DMS79 (cell line): ENCODE measurements around the gene STXBP4.
"Not testable (repeated sequence)": the region's sequence is repeated elsewhere in the genome, so short reads cannot be mapped to it uniquely, and the experiment has no call there.

Source experiments
- DNase-seq: peaks from one replicate; lab custom pipeline; 2025; lab: John Stamatoyannopoulos, UW

STXBP4 gene

DNA sequence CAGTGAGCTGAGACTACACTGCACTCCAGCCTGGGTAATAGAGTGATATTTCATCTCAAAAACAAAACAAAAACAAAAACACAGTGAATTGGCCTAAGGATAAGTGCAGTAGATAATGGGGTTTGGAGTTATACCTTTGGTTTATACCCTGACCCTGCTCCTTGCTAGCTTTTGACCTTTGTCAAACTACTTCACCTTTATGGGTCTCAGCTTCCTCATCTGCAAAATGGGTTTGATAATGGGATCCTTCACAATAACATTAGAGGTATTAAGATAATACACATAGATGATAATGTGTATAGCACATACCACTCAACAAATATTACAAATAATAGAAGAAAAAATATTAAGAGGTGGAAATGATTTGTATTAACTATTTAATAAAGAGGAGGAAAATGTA is 85.9 kb downstream of the STXBP4 start:
- DNase-seq = no peak

DNA sequence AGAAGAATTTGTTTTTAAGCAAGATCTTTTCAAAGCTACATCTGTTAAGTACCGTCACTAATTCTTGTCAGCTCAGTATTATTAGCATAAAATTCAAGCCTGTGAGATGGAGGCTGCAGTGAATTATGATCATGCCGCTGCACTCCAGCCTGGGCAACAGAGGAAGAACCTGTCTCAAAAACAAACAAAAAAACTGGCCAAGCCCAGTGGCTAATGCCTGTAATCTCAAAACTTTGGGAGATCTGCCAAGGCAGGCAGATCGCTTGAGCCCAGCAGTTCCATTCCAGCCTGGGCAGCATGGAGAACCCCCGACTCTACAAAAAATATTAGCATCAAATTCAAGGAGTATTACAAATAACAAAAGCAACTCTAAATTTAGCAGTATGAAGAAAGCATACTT is 88.0 kb downstream of the STXBP4 start:
- DNase-seq = no peak

DNA sequence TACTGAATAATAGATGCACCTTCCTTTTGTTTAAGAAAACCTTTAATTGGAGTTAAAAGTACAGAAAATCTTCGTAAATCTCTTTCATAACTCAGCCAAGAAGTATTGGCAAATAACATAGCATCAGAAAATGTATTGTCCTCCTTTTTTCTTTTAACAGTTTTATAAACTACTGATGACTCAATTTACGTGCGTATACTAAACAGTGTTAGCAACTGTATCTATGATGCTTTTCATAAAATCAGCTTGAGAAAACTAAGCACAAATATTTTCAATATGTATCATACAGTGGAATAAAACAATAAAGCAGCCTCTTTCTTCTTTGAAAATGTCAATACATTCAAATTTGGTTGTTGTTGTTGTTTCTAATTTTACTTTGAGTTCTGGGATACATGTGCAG is 88.6 kb downstream of the STXBP4 start:
- no peak for DNase-seq

DNA sequence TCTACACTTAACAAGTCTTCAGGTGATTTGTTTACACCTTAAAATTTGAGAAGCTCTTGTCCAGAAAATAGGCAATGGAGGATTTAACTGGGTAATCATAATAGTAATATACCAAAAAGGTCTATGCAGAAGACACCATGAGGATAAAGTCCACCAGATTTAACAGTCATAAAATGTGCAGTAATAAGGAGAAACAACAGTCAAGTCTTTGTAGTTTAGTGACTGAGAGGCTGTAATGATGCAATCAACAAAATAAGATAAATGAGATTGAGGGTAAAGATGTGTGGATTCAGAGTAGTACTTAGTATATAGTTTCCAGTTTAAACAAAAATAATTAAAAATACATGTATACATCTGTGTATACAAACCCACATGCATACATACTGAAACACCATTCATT is 91.2 kb downstream of the STXBP4 start:
- DNase-seq = no peak

DNA sequence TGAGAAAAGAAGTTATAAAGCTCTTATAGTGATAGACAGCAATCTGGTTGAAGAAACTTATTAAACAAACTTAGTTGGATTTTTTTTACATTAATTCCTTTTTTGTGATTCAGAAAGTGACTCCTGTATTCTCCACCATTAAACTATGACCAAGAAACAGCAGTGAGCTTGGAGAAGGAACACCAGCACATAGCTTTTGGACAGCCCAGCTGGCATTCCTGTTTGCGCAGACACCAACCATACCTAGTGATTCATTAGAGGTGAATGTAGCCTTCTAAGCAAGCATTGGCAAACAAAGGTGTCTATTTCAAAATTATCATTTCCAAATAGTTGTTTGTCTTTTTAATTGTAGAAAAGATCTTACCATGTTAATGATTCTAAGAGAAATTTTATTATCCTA is 94.4 kb downstream of the STXBP4 start:
- no peak for DNase-seq

DNA sequence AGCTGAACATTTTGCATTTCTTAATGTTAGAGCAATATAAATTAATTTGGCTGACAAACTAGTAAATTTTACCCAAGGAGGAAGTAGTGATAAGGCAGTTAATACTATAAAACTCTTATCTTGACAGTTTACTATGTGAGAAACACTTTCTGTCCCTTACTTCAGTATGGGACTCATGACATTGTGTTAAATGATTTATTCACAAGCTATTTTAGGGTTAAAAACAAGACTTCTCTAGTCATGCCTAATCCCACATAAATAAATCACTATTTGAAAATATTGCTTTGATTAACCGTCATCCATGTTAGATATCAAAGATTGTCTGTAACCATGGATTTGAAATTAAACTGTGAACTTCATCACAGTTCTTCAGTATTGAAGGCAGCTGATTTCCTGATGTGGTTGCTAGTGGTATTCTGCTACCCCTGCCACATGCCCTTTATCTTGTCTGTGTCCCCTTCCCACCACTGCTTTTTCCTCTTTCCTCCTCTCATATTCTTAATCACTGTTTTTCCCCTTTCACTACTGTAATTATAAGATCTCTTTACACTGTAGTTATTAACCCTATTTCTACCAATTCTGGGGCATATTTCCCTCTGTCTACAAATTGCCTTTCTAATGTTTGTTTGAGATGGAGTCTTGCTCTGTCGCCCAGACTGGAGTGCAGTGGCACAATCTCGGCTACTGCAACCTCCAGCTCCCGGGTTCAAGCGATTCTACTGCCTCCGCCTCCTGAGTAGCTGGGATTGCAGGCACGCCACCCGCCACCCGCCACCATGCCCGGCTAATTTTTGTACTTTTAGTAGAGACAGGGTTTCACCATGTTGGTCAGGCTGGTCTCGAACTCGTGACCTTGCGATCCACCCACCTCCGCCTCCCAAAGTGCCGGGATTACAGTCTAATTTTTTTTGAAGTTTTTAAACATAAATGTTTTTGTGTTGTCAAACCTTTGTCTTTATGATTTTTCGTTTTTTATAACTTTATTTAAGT is 95.6 kb downstream of the STXBP4 start:
- no peak for DNase-seq

DNA sequence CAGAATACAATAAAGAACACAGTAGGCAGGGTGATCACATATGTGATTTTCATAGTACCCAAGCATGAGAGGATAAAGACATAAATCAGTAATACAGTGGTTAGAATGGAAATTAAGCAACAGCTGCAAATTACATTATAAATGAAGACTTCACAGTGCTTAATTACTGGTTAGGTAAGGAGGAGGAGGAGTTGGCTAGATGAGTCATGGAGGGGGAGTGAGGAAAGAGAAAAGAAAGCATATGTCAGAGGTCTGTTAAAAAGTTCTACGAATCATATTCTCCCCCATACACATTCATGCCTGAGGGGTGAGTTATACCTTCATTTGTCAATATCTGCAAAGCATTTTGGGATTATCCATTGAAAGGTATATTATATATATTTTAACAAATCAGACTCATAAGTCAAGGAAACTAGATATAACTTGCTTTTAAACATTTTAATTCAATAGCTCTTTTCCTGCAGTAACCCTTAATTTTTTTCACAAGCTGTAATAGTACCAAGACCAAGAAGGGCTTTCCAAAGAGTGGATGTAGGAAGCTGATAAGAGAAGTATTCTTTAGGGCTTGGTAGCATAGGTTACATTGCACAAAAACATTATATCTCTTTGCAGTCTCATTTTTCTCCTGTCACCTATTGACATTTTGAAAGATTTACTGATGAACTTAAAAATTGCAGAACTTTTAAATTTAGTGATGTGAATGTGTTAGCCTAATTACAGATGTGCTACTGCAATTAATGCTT is 99.3 kb downstream of the STXBP4 start:
- no peak for DNase-seq

DNA sequence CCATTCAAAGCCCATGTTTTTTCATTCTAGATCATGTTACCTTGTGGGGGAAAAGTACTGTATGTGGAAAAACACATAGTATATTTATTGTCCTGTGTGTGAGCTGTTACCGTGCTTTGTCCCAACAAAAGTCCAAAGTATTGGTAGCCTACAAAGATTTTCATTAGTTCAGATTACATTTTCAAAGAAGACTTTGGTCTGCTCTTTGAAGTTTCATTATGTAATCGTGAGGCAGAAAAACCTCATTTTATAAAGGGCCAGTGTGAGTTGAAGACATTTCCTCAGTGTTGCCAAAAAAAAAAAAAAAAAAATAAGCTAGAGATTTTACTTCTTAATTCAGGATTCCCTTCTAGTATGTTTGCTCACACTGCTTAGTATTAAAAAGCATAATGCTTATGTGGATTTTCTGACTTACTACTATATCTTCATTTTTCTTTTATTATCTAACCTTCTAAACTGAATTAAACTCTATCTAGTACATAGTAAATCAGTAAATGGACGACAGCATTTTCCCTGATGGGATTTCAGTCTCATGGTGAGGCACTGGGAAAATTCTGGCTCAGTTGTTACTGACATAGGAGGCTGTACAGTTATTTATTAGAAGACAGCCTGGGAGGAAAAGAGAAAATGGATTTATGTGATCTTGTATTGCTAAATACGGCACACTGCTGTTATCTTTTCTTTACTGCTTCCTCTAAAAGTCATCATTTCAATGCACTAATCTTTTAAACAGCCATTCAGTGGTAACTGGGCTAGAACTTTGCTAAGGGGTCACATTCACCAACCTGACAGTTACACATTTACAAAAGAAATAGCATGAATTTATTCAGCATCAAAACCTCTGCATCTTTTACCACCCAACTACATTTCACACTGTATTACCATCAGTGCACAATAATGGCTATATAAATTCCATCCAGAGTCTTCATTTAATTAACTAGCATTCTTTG is 100.6 kb downstream of the STXBP4 start:
- DNase-seq = no peak

DNA sequence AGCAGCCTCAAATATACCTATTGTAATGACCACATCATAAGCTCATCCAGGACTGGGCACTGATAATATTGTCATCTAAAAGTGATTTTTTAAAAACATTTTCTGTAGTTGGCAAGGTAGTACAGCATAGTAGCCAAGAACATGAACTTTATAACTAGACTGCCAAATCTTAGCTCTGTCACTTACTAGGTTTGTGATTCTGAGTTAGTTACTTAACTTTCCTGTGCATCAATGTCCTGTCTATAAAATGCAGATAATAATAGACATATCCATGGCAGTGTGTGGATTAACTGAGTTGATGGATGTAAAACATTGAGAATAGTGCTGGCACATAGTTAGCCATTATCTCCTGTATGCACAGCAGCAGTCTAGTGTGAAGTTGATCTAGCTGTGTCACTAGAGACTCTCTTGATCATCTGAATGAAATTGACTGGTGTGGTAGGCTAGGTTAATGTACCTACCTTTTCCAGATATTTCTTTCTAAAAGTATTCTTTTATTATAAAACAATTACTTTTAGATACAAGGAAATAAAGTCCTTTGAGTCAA is 101.5 kb downstream of the STXBP4 start:
- no peak for DNase-seq

DNA sequence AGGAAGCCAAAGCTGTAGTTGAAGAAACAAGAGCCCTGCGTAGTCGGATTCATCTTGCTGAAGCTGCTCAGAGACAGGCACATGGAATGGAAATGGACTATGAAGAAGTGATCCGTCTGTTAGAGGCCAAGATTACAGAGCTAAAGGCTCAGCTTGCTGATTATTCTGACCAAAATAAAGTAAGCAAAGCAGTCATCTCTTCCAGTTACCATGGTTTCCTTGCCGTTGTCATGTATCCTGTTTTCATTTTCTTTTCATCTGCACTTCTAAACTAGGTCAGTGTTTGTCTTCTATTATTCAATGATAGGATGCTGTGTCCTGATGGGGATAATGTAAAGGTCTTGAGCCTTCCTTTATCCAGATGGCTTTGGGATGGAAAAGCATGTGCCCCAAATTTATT is 104.3 kb downstream of the STXBP4 start:
- no peak for DNase-seq

DNA sequence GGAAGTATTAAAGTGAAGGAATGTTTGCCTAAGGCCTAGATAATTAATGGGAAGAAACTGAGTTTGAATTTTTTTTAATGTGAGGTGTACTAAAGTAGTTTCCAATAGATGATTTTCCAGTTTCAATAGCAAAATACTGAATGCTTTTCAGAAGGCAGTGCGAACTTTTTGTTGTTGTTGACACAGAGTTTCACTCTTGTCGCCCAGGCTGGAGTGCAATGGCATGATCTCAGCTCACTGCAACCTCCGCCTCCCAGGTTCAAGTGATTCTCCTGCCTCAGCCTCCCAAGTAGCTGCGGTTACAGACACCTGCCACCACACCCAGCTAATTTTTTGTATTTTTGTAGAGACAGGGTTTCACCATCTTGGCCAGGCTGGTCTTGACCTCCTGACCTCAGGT is 104.9 kb downstream of the STXBP4 start:
- not testable (repeated sequence) for DNase-seq

DNA sequence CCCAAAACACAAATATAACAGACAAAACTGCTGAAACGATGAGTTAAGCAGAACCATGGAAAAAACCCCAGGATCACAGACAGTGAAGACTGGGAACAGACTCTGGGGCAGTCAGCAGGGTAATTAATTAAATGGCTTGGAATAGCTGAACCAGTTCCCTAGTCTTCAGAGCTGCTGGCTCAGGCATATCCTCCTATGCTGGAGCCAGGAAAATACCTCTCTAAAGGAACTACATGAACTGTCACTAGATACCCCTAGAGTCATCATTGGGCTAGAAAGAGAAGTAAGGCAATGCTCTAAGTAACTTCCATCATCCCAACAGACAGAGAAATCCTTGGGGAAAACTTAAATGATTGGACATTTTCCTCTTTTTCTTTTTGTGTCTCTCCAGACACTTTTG is 113.0 kb downstream of the STXBP4 start:
- no peak for DNase-seq

DNA sequence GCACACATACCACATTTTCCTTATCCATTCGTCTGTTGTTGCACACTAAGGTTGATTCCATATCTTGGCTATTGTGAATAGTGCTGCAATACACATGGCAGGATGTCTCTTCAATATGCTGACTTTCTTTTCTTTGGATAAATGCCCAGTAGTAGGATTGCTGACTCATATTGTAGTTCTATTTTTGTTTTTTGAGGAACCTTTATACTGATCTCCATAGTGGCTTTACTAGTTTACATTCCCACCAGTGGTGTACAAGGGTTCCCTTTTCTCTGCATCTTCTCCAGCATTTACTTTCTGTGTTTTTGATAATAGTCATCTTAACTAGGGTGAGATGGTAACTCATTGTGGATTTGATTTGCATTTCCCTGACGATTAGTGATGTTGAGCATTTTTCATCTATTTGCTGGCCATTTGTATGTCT is 118.1 kb downstream of the STXBP4 start:
- no peak for DNase-seq

DNA sequence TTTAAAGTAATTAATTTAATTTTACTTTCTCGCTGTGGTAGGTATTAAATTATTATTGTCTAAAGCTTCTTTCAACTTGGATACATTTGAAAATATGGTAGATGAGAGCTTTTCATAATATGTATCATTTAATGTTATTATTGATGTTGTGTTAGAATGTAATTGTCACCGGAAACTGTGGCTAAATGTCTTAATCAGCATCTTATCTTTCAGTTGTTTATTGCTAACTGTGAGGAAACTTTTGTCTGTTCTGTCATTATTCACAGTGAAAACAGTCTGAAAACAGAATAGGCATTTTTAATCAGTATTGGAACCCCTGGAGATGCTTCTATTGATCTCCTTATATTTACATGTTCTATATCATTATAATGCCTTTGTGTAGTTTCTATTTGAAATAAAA is 120.7 kb downstream of the STXBP4 start:
- no peak for DNase-seq

DNA sequence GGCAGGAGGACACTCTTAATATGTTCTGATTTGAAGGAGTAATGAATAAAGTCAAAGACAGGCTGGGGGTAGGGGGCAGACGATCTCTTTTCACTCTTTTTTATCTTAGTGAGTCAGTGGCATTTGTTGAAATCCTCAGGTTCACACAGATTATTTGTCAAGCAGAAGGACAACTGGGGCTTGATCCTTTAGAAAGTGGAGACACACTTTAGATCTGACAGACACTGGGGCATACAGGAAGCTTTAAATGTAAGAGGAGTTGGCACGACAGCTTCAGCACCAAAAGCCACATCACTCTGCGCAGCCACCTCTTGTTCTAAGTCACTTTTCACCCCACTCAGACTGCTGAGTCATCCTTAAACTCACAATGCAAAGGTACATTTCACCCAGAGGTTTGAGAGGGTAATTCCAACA is 121.5 kb downstream of the STXBP4 start:
- no peak for DNase-seq

DNA sequence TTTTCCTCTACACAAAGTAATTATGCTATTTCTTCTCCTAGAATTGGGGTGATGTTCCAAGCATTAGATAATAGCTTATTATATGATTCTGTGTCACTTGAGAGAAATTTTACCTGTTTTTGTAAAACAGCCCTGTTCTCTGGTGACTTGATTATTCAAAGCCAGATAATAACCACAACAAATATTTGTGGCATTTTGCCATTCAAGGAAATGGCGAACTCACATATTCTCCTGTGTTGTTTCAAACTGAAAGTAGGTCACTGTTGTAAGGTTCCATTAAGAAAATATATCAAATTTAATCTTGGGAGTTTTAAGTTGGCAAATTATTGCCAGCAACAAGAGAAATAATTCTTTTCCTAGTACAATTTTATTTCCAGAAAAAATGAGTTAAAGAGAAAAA is 124.8 kb downstream of the STXBP4 start:
- no peak for DNase-seq

DNA sequence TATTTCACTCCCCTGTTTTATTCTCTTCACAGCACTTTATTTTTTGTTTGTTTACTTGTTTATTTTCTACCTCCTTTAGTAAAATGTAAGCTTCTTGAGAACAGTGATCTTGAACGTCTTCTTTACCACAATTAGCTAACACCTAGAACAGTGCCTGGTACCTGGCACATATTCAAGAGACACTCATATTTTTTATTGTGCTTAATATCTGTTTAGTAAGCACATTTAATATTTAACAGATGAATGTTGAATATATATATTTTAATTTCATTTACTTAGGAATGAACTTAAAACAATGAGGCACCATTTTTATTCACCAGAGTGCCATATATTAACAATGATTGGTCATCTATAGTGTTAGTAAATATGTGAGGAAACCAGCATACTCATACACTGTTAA is 130.2 kb downstream of the STXBP4 start:
- DNase-seq = no peak

DNA sequence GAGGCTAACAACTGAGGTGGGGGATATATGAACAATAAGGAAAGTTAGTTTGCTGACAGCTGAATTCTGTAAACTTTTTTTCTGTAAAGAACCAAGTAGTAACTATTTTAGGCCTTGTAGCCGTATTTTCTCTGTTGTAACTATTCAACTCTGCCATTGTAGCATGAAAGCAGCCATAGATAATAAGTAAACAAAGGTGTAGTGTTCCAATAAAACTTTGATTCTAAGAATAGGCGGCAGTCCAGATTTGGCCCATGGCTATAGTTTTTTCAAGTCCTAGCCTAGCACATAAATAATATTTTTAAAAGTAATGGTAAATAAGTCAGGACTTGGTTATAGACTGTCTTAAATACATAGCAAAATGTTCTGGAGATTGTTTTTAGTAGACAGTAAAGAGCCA is 142.0 kb downstream of the STXBP4 start:
- DNase-seq = no peak

DNA sequence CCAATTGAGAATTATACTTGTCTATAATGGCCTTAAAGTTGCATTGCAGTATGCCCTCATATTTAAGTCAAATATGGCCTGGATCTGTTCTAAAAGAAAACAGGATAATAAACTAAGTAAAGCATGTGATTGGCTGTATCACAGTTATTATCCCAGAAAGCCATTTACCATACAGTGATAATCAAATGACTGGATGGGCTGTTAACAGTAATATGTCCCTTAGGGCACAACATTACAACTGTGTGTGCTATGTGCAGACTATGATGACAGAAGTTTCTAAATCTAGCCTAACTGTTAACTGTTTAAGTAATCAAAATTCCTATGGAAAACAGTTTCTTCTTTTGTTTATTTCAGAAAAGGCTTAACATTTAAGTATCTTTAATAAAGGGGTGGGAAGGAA is 145.7 kb downstream of the STXBP4 start:
- no peak for DNase-seq

DNA sequence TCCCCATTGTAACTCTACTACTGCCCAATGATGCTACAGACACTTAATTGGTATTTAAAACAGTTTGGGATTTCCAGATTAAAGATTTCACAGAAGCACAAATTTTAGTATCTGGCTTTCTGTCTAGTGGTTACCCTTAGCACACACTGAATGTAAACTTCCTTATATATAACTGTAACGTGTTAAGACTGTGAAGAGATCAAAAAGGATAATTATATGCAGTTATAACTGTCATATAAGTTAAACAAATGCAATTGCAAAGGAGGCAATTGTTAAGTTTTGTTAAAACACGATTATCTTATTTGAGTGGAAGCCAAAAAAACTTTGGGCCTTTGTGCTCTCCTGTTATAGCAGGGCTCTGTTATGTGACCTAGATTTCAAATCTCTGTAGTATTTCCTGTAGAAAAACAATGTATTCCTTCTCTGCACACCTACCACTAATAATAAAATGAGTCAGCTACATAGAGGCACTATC is 147.9 kb downstream of the STXBP4 start:
- no peak for DNase-seq

DNA sequence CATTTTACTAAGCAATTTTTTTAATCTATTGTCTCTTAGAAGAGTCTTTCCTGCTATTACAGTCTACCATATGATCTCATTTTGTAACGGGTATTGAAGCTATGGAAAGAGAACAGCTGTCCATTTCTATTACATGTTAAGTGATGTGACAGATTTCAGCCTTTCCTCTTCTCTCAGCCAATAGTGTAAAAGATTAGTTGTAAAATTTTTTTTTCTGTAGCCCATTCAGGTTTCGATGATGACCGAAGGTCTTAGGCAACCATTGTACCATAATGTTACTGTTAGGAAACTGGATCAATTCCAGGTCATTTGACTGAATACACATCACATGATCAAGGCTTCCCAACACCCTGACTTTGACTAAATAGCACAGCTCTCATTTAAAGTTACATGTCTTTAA is 148.6 kb downstream of the STXBP4 start:
- DNase-seq = no peak

DNA sequence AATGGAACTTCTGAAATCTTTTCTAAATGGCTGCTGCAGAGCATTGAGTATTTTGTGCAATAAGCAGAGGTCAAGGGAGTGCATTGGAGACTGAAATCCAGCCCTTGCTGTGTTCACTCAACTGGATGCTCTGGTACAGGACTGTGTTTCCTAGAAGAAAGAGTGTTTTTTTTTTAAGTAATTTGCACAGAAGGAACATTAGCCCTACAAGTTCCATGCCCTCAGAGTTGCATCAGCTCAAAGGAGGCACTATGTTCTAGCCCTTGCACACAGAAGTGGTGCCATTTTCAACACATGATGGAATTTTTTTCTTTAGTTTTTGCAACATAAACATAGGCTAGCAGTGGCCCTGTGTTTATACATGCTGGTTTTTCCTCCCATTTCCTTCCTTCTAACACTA is 152.1 kb downstream of the STXBP4 start:
- DNase-seq = no peak
